Activated T-cell treated with anti-CD3 and anti-CD28 coated beads, Interleukin-2, amount 50 U/mL, for 72 hours (primary cell): Measurements from ENCODE around the gene GGACT. TPM values are rescaled to one million over a fixed set of nuclear protein-coding genes. Genes with fewer than 3 reads are reported as not detected.

Source experiments
- ATAC-seq, 2 donors: fragments of 150-1000 bp; cut with Tn5 transposase; replicated peaks in 1 of 2; 2 replicates each; pipeline ENCODE4 v1.10.0; 2021; ENCODE audit warnings: moderate library complexity in 2 of 2, mild to moderate bottlenecking in 1 of 2
- DNase-seq, 2 donors: peaks; one replicate each; pipeline ENCODE4 v3.0.0; 2021 to 2022; ENCODE audit warnings: mixed read lengths in 1 of 2
- H3K27ac Mint-ChIP-seq: one replicate; pipeline ENCODE4 v1.8.0; 2022; ENCODE audit warnings: mild to moderate bottlenecking, moderate library complexity, mixed read lengths
- H3K27me3 Mint-ChIP-seq: one replicate; pipeline ENCODE4 v1.8.0; 2022; ENCODE audit warnings: low read depth, mixed read lengths
- H3K36me3 Mint-ChIP-seq, 2 donors: one replicate each; pipeline ENCODE4 v1.8.0; 2022; ENCODE audit warnings: mixed read lengths in 2 of 2, mild to moderate bottlenecking in 1 of 2; ENCODE audit not compliant: insufficient read depth in 2 of 2
- H3K4me1 Mint-ChIP-seq: one replicate; pipeline ENCODE4 v1.8.0; 2022; ENCODE audit warnings: low read depth, mixed read lengths
- H3K4me3 Mint-ChIP-seq, 2 donors: one replicate each; pipeline ENCODE4 v1.8.0; 2022; ENCODE audit warnings: mild to moderate bottlenecking in 2 of 2, mixed read lengths in 2 of 2, moderate library complexity in 2 of 2
- H3K9me3 Mint-ChIP-seq, 2 donors: one replicate each; pipeline ENCODE4 v1.8.0; 2022; ENCODE audit warnings: mixed read lengths in 2 of 2
- total RNA-seq, 2 donors: library from RNA; stranded (reverse); gene quantifications; one replicate each; pipeline ENCODE4 v1.2.3, GENCODE V29; 2022

Gene GGACT
- total RNA-seq, 2 donors from 2014 or later, result 9.5 to 15.4 TPM

DNA sequence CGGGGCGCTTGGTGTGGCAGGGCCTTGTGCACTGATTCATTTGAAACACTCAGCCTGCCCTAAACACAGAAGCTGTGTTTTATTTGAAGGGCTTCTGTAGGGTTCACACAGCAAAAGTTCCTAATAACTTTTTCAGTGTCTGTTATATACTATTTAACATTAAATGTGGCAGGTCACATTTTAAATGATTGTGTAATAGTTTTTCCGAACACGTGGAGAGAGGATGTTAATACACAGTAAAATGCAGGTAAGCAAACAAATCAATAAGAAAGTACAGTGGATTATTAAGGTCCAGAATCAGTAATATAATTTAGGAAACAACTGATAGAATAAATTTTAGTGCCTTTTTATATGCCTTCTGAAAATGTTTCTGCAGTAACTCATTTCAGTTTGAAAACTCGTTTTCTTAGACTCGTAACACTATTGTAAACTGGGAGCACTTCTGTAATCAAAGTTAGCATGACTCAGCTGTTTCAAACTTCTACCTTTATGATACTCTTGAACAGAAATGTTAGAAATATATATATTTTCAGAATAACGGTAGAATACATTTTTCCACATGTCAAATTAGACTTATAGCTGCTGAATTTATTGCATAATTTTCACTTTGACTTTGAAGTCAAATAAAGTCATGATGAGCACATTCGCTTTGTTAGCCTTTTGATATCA is 70.1 kb downstream of the GGACT start:
- H3K27ac Mint-ChIP-seq, result no peak overlapping the region
- peaks cover 12% of the 10 kb centered on the region for H3K27me3 Mint-ChIP-seq
- H3K9me3 Mint-ChIP-seq, result no peaks in the 10 kb centered on the region
- H3K4me3 Mint-ChIP-seq, result no peak overlapping the region
- DNase-seq, result no peak
- peaks cover 16% of the 10 kb centered on the region for H3K4me1 Mint-ChIP-seq
- no peaks in the 10 kb centered on the region for H3K36me3 Mint-ChIP-seq
- ATAC-seq, result no peak

DNA sequence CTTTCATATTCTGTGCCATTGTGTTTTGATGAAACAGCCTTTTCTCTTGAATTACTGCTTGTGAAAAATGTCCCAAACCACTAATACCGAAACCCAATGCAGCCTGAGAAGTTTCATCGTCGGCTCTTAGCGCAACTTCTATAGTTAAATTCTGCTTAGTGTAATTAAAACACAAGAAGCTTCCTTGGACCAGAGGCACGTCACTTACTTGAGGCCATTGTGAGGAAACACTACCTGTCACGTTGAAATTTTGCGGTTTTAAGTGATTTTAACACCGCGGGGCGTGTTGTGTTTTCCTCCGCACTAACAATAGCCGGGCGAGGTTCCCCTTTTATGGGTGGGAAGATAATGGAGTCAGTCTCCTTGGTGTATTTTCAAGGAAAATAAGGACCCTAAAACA is 70.9 kb downstream of the GGACT start:
- H3K27me3 Mint-ChIP-seq, result peaks cover 13% of the 10 kb centered on the region
- H3K9me3 Mint-ChIP-seq, result no peaks in the 10 kb centered on the region
- peaks cover 16% of the 10 kb centered on the region for H3K4me1 Mint-ChIP-seq
- peak in 1 of 2 donors; percentile 17 for DNase-seq
- peak overlapping the region in 1 of 2 donors; percentile 50 for H3K4me3 Mint-ChIP-seq
- H3K36me3 Mint-ChIP-seq, result no peaks in the 10 kb centered on the region
- H3K27ac Mint-ChIP-seq, result peak overlapping the region; percentile 58
- peak in 1 of 2 donors; percentile 51 for ATAC-seq

GRCh38 chr13:100517135-100517534 is 71.5 kb downstream of the GGACT start:
- no peaks in the 10 kb centered on the region for H3K36me3 Mint-ChIP-seq
- H3K4me1 Mint-ChIP-seq, result peaks cover 16% of the 10 kb centered on the region
- no peak overlapping the region for H3K27ac Mint-ChIP-seq
- H3K27me3 Mint-ChIP-seq, result peaks cover 19% of the 10 kb centered on the region
- peak overlapping the region in 1 of 2 donors; percentile 50 for H3K4me3 Mint-ChIP-seq
- DNase-seq (no peak), ATAC-seq (no peak)
- no peaks in the 10 kb centered on the region for H3K9me3 Mint-ChIP-seq

DNA sequence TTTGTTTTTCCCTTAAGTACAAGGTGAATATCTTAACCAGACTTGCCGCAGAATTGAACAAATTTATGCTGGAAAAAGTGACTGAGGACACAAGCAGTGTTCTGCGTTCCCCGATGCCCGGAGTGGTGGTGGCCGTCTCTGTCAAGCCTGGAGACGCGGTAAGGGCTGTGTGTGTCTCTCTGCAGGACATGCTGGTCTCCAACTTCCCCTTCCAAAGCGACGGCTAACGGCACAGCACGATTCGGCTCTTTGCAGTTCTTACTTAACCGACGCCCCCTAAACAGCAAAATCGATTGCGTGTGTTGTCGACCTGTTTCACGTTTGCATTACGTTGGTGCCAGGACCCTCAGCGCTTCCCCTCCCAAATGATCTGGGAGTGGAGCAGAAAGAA is 73.2 kb downstream of the GGACT start:
- ATAC-seq (no peak), DNase-seq (no peak)
- H3K27me3 Mint-ChIP-seq, result peaks cover 35% of the 10 kb centered on the region
- H3K9me3 Mint-ChIP-seq, result no peaks in the 10 kb centered on the region
- peaks cover 7% of the 10 kb centered on the region for H3K4me1 Mint-ChIP-seq
- no peak overlapping the region for H3K27ac Mint-ChIP-seq
- H3K36me3 Mint-ChIP-seq, result no peaks in the 10 kb centered on the region
- no peak overlapping the region for H3K4me3 Mint-ChIP-seq

GRCh38 chr13:100514788-100515409 is 73.7 kb downstream of the GGACT start:
- Mint-ChIP-seq H3K4me1 (peaks cover 7% of the 10 kb centered on the region), H3K4me3 (no peak overlapping the region), H3K9me3 (no peaks in the 10 kb centered on the region), H3K27me3 (peaks cover 38% of the 10 kb centered on the region), H3K36me3 (no peaks in the 10 kb centered on the region), H3K27ac (no peak overlapping the region)
- peak; percentile 87 to 95 for ATAC-seq
- DNase-seq, result peak; percentile 72 to 76

GRCh38 chr13:100513987-100514670 is 74.5 kb downstream of the GGACT start:
- Mint-ChIP-seq H3K27me3 (peaks cover 43% of the 10 kb centered on the region), H3K36me3 (no peaks in the 10 kb centered on the region), H3K9me3 (no peaks in the 10 kb centered on the region), H3K27ac (no peak overlapping the region), H3K4me3 (no peak overlapping the region), H3K4me1 (peaks cover 7% of the 10 kb centered on the region)
- ATAC-seq (no peak), DNase-seq (no peak)

DNA sequence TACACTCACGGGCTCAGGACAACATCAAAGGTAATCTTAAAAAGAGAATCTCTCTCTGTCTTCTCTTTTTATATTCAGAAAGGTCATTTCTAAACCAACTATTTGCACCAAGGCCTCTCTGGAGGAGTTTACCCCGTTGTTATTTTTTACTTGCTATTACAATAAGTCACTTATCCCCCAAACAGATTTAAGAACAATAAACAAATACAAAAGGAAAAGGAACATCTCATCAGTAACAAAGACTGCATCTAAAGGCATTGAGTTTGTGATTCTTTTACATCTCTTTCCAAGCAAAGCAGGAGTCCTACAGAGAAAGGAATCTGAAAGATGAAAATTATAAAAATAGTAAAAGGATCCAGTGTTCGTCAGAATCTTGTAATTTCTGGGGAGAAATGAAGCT is 75.4 kb downstream of the GGACT start:
- H3K9me3 Mint-ChIP-seq, result no peaks in the 10 kb centered on the region
- no peaks in the 10 kb centered on the region for H3K36me3 Mint-ChIP-seq
- no peak overlapping the region for H3K27ac Mint-ChIP-seq
- H3K27me3 Mint-ChIP-seq, result peaks cover 52% of the 10 kb centered on the region
- peaks cover 7% of the 10 kb centered on the region for H3K4me1 Mint-ChIP-seq
- no peak for DNase-seq
- no peak overlapping the region for H3K4me3 Mint-ChIP-seq
- no peak for ATAC-seq

DNA sequence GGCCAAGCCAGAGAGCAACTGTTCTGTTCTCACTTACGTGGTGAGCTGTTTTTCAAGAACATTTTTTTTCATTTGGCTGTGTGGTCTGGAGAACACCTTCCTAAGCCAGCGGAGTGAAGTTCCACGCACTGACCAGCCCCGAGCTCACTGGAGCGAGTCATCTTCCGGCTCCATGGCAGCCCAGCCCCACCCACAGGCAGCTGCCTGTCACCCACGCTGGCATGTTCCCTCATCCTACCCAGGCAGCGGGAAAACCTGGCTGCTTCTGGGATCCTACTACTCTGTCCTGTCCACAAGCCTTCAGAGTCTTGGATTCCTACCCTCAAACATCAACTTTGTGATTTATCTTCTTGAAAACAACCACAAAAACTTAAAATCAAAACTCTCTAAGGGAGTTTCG is 76.2 kb downstream of the GGACT start:
- DNase-seq (no peak), ATAC-seq (no peak)
- Mint-ChIP-seq H3K4me1 (peaks cover 6% of the 10 kb centered on the region), H3K4me3 (no peak overlapping the region), H3K27me3 (peaks cover 58% of the 10 kb centered on the region), H3K9me3 (no peaks in the 10 kb centered on the region), H3K27ac (no peak overlapping the region), H3K36me3 (no peaks in the 10 kb centered on the region)

- Mint-ChIP-seq H3K27ac (no peak overlapping the region), H3K4me3 (no peak overlapping the region), H3K9me3 (no peaks in the 10 kb centered on the region), H3K4me1 (peaks cover 13% of the 10 kb centered on the region), H3K27me3 (peaks cover 58% of the 10 kb centered on the region), H3K36me3 (no peaks in the 10 kb centered on the region)
- DNase-seq (no peak), ATAC-seq (no peak)
These were observed 77.1 kb downstream of the GGACT start for GRCh38 chr13:100511466-100511865.

- peaks cover 24% of the 10 kb centered on the region for H3K4me1 Mint-ChIP-seq
- ATAC-seq (no peak), DNase-seq (no peak)
- no peak overlapping the region for H3K27ac Mint-ChIP-seq
- no peaks in the 10 kb centered on the region for H3K9me3 Mint-ChIP-seq
- H3K27me3 Mint-ChIP-seq, result peaks cover 58% of the 10 kb centered on the region
- H3K36me3 Mint-ChIP-seq, result no peaks in the 10 kb centered on the region
- H3K4me3 Mint-ChIP-seq, result no peak overlapping the region
These were observed 78.2 kb downstream of the GGACT start for GRCh38 chr13:100510208-100510957.

GRCh38 chr13:100508996-100509395 is 79.6 kb downstream of the GGACT start:
- ATAC-seq, result no peak
- Mint-ChIP-seq H3K27me3 (peaks cover 57% of the 10 kb centered on the region), H3K4me1 (peaks cover 28% of the 10 kb centered on the region), H3K36me3 (no peaks in the 10 kb centered on the region), H3K9me3 (no peaks in the 10 kb centered on the region), H3K4me3 (no peak overlapping the region), H3K27ac (no peak overlapping the region)
- no peak for DNase-seq

DNA sequence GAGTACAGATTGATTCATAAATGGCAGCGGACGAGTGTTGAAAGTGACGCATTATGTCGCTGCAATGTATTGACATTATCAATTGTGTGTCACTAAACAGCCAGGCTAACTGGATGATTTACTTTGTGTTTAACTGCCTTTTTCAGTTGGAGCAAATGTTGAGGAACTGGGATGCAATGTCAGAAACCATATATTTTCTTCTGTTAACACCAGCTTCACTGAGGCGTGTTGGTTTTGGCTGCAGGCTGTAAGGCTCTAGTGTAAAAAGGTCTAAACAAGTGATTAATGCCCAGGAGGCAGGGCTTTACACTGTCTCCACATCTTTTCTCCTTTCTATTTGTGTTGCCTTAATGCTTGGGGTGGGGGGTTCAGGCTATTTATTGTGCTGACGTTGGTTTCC is 80.1 kb downstream of the GGACT start:
- Mint-ChIP-seq H3K27ac (no peak overlapping the region), H3K4me3 (no peak overlapping the region), H3K4me1 (peaks cover 28% of the 10 kb centered on the region), H3K36me3 (no peaks in the 10 kb centered on the region), H3K27me3 (peaks cover 55% of the 10 kb centered on the region), H3K9me3 (no peaks in the 10 kb centered on the region)
- no peak for ATAC-seq
- DNase-seq, result no peak
